HG03342 (cell line): ENCODE results near the gene MYLK.

Experiments
- ATAC-seq: cut with Tn5 transposase; IDR thresholded peaks from one replicate; pipeline ENCODE4 v1.9.1; 2021; ENCODE audit warnings: mild to moderate bottlenecking, moderate library complexity; ENCODE audit not compliant: unreplicated experiment

MYLK gene

GRCh38 chr3:123877466-123877865 is 6.7 kb downstream of the MYLK start:
- no peak for ATAC-seq

GRCh38 chr3:123876858-123877257 is 7.3 kb downstream of the MYLK start:
- no peak for ATAC-seq

DNA sequence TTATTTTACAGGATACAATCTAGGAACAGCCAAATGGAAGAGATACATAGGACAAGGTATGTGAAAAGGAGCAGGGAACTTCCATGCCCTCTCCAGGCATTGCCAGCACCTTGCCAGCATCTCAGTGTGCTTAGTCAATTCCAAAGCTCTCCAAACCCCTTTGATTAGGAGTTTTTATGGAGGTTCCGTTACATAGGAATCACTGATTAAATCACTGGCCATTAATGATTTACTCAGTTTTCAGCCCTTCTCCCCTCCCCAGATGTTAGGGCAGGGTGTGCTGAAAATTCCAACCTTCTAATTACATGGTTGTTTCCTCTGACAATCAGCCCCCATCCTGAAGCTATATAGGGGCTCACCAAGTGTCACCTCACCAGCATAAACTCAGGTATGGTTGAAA is 11.5 kb downstream of the MYLK start:
- no peak for ATAC-seq

GRCh38 chr3:123871946-123872345 is 12.2 kb downstream of the MYLK start:
- no peak for ATAC-seq

DNA sequence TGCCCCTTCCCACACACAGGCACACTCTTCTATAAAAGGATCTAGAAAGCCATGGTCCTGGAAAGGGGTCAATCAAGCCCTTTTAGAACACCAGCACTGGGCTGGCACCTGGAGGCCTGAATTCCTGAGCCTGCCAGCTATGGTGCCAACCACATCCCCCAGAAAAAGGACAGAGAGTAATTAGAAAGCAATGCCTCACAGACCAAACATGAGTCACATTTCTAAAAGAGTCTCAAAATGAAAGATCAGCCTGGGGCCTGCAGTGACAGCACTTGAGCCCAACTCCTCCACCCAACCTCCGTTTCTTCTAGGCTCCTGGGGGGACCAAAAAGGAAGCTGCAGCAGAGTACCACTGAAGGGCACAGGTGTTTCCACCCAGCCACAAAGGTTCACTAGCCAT is 14.1 kb downstream of the MYLK start:
- no peak for ATAC-seq

GRCh38 chr3:123869165-123869564 is 15.0 kb downstream of the MYLK start:
- no peak for ATAC-seq

DNA sequence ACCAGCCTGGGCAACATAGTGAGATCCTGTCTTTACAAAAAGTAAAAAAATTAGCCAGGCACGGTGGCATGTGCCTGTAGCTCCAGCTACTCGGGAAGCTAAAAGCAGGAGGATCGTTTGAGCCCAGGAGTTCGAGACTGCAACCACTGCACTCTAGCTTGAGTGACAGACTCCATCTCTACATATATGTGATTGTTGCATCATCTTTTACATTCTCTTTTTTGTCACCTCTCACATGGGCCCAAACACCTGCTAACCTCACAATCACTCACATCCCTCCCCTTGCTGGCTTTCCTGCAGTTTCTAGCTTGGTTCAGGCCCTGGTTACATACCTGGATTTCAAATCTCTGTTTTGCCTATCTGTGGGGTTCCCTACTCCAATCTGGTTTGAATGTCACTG is 19.4 kb downstream of the MYLK start:
- ATAC-seq = no peak

DNA sequence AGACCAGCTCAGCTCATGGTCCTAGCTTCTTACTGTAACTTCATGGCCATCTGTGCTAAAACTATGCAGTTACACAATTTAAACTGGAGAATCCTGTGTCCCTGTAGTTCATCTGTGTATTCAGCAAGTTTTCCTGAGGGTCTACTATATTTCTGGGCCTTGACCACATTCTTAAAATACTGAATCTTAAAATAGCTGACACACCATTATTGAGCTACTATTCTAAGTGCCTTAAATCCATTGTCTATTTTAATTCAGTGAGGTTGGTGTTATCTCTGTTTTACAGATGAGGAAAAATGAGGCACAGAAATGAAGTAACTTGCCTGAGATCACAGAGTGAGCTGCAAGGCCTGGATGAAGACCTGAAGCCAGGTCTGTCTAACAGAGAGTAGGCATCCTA is 22.0 kb downstream of the MYLK start:
- no peak for ATAC-seq

DNA sequence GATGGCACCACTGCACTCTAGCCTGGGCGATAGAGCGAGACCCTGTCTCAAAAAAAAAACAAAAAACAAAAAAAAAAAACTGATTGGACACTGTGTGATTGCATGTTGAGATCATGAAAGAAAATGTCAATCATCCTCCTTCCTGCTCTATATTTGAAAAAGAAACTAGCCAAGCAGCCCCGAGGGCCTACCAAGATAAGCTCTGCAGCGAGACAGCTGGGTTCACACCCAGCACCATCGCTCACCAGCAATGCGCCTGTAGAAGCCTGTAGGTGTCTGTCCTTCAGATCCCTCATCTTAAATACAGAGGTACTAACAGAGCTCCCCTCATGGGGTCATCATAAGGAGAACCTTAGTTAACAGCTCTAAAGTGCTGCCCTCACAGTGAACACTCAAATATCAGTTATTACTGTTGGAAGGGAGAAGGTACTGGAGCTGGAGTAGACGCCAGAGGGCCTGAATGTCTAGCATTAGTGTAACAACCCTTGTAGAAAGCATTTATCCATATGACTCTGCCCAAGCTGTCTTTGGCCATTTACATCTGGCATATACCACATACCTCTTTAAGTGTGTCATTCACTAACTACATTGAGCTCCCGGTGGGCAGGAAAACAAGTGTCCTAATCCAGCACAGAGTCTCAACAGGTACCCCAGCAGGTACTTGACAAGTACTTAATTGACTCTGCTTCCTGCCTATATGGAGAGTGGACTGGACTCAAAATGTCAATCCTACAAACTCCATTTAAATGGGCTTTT is 22.9 kb downstream of the MYLK start:
- no peak for ATAC-seq

DNA sequence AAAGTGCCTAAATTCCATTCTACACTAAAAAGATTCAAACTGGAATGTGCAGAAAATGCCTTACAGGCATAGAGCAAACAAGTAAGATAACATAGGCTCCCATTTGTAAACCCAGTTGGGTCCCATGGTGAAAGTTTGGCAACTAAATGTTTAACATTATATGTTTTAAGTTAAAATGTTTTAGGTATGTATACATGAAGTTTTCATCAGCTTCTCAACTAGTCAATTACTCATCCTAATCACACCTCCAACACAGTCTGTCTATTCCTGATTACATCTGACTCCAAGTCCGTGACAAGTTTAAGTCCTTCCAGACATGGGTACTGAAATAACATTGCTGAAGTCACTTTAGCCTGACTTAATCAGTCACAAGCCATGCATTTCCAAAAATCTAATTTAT is 25.0 kb downstream of the MYLK start:
- ATAC-seq = no peak

GRCh38 chr3:123854905-123855304 is 29.2 kb downstream of the MYLK start:
- no peak for ATAC-seq

GRCh38 chr3:123853686-123854372 is 30.3 kb downstream of the MYLK start:
- no peak for ATAC-seq

DNA sequence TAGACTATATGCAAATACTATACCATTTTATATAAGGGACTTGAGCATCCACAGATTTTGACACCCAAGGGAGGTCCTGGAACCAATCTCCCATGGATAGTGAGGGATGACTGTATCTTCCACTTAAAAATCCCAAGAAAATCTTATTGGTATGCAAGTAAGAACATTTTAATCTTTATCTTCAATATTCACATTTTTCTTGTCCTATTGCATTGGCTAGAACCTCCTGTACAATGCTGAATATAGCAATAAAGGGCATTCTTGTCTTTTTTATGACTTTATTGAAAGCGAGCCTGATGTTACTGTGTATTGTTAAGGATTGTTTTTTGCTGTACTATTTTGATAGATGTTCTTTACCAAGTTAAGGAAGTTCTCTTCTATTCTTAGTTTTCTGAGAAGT is 36.9 kb downstream of the MYLK start:
- ATAC-seq = no peak

DNA sequence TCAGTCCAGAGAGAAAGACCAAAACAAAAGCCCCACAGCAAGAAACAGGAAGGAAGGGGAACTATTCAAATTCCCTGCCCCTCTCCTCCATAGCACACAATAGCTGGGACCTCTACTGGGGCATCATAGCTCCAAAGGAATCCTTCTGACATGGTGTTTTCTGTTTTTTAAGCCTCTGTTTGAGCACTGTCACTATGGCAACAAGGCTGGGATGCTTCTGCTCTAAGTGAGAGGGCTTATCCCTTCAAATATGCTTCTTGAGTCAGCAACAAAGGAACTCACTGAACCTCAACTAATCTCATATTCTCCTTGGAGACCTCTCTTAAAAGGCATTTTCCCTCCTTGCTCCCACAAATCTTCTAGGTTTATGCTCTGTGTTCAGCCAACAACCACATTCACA is 40.5 kb downstream of the MYLK start:
- no peak for ATAC-seq

DNA sequence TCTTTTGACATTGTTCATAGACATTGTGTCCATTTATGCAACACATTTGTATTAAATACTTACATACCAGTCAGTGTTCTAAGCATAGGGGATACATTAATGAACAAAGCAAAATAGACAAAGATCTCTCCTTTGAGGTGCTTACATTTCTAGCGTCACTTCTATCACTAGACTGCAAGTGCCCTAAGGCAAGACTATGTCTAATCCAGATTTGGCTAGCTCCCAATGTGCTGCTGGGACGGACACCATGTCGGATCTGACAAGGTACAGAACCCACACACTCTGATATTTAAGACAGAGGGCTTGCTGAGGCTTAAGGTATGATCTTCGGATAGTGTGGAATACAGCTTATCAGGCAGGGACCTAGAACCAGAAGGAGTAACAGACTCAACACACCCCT is 41.4 kb downstream of the MYLK start:
- ATAC-seq = no peak

GRCh38 chr3:123841476-123842238 is 42.5 kb downstream of the MYLK start:
- ATAC-seq = no peak

GRCh38 chr3:123840961-123841360 is 43.2 kb downstream of the MYLK start:
- ATAC-seq = no peak

- no peak for ATAC-seq
Observed at GRCh38 chr3:123837858-123838257, 46.3 kb downstream of the MYLK start.

- no peak for ATAC-seq
Observed at GRCh38 chr3:123834631-123835030, 49.5 kb downstream of the MYLK start.

DNA sequence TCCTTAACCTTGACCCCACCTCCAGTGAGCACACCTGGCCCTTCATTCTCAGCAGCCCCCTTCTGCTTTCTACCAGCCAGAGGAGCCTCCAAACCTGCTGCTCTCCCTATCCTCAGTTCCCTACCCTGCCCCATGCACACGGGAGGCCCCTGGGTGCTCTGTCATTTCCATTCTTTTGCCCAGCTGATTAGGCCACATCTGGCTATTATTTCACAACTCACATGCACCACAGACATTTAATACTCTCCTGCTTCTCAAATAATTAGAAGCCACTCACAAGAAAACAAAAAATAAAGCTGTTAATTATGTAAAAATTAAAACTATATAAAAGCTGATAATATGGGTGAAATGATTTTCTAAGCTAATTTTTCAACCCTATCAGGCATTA is 50.7 kb downstream of the MYLK start:
- no peak for ATAC-seq

DNA sequence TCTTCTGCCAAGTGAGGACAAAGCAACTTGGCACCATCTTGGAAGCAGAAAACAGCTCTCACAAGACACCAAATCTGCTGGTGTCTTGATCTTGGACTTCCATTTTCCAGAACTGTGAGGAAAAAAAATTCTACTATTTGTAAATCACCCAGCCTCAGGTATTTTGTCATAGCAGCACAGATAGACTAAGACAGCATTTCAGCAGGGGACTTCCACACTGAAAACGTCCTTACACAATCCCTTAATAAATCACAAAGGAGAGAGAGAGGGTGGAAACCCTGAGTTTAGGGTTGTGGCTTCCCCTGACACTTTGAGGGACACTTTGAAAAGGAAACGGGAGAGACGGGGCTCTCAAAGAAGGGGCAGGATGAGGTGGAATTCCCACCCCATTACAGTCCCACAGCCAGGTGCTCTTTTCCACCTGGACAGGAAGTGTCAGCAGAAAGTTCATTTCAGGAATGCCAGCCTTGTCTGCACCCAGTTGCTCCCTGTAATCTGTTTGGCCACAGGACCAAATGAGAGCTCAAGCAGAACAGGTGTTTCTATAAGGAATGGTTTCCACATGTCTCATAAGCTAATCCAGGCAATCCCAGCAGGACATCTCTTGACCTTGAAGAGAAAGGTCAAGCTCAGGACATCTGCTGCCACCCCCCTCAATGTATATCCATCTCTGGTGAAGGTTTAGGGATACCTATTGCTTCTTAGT is 51.3 kb downstream of the MYLK start:
- no peak for ATAC-seq
